Raji (cell line): ENCODE results near the gene TNFSF10.
A peak's percentile ranks its signal among the peaks of the same experiment; 100 is the strongest.

Experiments
- POLR2A ChIP-seq: IDR thresholded peaks from 2 replicates; pipeline ENCODE4 v1.6.1; 2011; ENCODE audit warnings: low read depth, low read length, control low read depth; ENCODE audit not compliant: insufficient read depth

TNFSF10 gene

DNA sequence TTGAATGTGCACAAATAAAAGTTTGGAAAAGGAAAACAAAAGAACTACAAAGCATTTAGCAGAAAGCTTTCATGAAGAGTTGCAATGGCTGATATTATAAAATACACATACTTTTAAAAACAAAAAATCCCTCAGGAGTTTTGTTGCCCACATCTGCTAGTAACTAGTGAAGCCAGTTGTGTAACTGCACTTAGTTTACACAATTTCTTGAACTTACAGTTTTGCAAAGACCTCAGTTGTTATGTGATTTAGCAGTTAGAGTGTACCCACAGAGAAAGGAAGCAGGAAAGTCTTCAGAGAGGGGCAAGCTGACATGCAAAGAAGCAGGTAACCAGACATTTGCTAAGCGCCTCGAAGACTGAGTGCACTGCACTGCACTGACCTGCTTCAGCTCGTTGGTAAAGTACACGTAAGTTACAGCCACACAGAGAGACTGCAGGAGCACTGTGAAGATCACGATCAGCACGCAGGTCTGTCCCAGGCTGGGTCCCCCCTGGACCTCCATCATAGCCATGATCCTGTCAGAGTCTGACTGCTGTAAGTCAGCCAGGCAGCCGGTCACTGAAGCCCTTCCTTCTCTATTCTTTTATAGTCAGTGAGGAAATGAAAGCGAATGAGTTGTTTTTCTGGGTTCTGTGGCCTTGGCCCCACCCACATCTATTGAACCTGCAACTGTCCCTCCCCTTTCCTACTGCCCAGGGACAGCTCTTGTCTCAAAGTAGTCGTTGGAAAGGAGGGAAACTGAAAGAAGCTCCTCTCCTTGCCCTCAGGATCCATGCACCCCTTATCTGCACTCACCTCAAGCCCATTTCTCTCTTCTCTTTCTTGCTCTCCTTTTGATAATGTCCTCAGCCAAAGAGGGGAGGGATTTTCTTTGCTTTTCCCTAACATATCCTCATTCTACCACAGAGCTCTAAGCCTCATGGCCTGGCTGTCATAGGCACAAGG lies at the start of gene TNFSF10:
Gene TNFSF10 (minus strand): TSS at position 560 of the 948 bp plus-strand sequence. CDS start 46 bp downstream, at position 514.
- TF ChIP-seq POLR2A: peak; percentile 84

DNA sequence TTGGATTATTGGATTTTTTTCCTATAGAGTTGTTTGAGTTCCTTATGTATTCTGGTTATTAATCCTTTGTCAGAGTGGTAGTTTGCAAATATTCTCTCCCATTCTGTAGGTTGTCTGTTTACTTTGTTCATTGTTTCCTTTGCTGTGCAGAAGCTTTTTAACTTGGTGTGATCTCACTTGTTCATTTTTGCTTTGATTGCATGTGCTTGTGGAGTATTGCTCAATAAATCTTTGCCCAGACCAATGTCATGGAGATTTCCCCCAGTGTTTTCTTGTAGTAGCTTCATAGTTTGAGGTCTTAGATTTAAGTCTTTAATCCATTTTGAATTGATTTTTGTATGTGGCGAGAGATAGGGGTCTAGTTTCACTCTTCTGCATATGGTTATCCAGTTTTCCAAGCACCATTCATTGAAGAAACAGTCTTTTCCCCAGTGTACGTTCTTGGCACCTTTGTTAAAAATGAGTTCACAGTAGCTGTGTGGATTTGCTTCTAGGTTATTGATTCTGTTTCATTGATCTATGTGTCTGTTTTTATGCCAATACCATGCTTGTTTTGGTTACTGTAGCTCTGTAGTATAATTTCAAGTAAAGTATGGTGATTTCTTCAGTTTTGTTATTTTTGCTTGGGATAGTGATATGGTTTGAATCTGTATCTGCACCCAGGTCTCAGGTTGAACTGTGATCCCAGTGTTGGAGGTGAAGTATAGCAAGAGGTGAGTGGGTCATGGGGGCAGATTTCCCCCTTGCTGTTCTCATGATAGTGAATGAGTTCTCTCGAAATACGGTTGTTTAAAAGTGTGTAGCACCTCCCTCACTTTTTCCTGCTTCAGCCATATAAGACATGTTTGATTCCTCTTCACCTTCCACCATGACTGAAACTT lies 46.1 kb upstream of the TNFSF10 start:
- TF ChIP-seq POLR2A: no peak

GRCh38 chr3:172568701-172569100 lies 45.5 kb upstream of the TNFSF10 start:
- no peak for TF ChIP-seq POLR2A

DNA sequence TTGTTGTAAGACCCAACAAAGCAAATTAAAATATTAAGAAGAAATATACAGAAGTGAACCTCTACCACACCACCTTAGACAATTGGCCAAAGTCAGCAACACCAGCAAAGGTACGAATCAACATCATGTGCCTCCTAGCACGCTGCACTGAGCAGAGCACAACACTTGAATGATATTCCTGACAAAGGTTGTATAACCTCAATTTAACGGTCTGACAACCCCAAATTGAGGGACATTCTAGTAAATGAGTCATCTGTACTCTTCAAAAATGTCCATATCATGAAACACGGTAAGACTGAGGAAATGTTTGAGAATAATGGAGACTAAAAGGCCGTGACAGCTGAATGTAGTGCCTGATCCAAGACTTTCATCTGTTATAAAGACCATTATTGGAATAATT lies 41.3 kb upstream of the TNFSF10 start:
- no peak for TF ChIP-seq POLR2A

DNA sequence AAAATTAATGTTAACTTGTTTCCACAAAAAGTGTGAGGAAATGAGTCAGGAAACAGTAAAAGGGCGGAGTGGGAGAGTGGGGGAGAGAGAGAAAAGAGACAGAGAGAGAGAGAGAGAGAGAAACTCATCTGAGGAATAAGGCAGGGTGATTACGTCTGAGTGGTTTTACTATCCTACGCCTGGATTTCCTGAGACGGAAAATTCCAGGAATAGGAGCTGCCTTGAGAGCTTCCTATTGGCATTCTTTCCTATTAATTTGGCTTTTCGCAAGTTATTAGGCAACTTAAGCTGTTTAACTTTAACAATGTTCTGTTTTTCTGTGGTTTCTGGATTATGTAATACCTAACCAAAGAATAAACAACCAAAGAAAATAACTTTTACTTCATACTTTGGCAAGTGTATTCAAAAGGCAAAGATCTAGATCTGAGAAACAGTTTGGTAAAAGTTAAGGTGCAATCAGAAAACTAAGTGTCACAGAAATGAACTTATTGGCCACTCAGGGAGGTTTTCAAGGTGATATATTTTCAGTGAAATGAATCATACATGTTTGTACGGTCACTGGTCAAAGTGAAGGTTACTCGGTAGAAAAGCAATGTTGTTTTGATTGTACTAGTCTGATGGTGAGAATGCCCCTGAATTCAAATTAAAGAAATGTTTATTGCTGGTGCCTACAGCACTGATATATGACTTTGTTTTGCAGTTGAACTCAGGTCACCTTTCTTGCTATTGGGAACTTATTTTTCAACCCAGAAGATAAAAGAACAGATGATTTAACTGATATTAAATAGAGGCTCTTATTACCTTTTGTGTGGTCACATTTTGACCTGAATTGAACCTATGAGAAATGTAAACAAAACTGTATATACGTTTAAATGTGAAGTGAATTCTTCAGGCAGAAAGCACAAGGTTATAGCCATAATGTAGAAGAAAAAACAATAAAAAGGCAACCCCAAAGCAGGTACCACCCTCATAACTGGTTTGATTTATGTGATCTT lies 39.9 kb upstream of the TNFSF10 start:
- TF ChIP-seq POLR2A: no peak

DNA sequence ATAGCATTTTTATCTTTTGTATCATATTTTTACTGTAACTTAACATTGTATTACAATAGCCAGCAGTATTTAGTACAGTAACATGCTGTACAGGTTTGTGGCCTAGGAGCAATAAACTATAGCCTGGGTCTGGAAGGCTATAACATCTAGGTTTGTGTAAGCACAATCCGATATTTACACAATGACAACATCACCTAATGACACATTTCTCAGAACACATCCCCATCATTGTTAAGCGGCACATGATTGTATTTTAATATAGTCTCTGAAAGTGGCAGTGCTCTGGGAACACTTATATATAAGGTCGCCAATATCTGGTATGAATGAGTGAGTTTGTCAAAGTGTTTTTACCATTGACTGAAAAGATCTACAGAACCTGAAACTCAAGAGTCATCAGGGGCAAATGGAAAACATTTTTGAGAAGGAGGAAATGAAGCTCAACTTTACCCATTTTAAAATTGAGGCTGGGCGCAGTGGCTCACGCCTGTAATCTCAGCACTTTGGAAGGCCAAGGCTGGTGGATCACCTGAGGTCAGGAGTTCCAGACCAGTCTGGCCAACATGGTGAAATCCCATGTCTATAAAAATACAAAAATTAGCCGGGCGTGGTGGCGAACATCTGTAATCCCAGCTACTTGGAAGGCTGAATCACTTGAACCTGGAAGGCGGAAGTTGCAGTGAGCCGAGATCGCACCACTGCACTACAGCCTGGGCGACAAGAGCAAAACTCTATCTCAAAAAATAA lies 38.8 kb upstream of the TNFSF10 start:
- no peak for TF ChIP-seq POLR2A

- TF ChIP-seq POLR2A: no peak
Observed at GRCh38 chr3:172560586-172560985, 37.4 kb upstream of the TNFSF10 start.

DNA sequence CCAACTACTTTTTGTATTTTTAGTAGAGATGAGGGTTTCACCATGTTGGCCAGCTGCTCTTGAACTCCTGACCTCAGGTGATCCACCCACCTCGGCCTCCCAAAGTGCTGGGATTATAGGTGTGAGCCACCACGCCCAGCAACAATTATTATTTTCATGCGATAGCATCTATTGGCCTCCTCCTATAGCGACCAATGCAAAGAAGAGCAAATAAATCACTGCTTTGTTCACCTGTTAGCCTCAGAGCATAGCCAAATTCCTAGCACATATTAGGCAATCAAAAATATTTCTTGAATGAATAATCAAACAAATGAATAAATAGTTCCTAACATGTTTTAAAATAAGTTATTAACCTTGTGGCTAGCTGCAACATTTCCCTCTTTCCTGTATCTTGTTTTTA lies 36.8 kb upstream of the TNFSF10 start:
- TF ChIP-seq POLR2A: no peak

DNA sequence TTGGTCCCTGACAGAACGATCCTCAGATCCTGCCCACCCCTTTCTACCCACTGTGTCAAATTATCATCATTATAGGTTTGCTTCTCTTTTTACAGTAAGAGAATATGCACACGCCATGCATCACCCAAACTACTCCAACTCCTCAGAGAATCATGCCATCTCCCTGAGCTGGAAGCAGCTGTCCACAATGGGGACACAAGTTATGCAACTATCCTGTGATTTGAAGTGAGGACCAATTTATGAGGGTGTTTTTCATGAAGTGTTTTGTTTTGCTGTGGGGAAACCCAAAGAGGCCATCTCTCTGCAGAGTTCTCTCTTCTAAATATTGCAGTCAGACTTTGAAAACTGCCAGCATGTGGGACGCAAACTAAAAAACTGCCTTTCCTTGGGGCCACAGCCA lies 35.8 kb upstream of the TNFSF10 start:
- TF ChIP-seq POLR2A: no peak

- TF ChIP-seq POLR2A: no peak
Observed at GRCh38 chr3:172557515-172558220, 34.4 kb upstream of the TNFSF10 start.

GRCh38 chr3:172553526-172554252 lies 30.5 kb upstream of the TNFSF10 start:
- TF ChIP-seq POLR2A: no peak

DNA sequence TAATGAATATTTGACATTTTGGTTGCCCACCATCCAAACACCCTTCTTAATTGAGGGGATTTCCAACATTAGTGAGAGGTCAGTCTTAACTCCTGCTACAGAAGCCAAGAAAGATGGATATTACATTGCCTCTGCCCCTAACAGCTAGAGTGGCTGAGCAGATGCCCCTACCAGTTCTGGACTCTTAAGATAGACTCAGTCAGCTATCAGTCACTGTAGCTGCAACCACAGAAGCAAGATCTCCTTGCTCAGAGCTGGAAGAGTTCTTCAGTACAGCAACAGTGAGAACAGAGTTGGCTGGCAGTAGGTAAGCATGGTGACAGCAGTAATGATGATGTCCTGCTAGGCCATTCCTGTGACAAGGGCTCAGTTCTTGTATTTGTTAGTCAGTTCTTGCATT lies 29.4 kb upstream of the TNFSF10 start:
- TF ChIP-seq POLR2A: no peak

DNA sequence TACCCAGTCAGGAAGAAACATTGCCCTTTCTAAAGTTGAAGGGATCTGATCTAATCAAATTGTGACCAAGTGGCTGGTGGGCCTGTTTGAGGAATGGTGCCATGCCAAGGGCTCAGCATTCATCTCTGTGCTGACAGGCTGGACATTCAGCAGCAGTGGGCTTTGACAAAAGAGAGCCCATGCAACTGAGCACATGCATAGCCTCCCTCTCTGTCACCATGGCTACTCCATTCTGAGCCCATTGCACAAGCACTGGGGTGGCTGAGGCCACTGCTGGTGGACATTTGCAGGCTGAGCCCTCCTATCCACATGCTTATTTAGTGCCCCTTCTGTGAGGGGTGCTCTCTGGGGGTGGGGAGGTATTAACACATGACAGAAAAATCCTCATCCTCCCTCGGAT lies 28.6 kb upstream of the TNFSF10 start:
- TF ChIP-seq POLR2A: no peak
